HEK293 (cell line): Measurements from ENCODE around the gene XPR1.

Experiments
- CTCF ChIA-PET: fragments of 350-600 bp; formaldehyde crosslinking; extraction: SDS; loops from one replicate; lab custom pipeline; 2021; ENCODE audit warnings: antibody characterized with exemption; lab: Yijun Ruan, JAX
- POLR2A ChIA-PET: fragments of 300-600 bp; formaldehyde crosslinking; extraction: SDS; loops from one replicate; lab custom pipeline; 2020; ENCODE audit warnings: antibody characterized with exemption, inconsistent platforms; lab: Yijun Ruan, JAX
- H3K27ac ChIP-seq: fragments of 200-500 bp; sonication (Bioruptor generic); 2 replicates; pipeline ENCODE4 v1.5.1; 2014; ENCODE audit warnings: low read depth, low read length, control low read depth, inconsistent platforms; ENCODE audit errors: extremely low read depth
- H3K36me3 ChIP-seq, 2 experiments: fragments of 200-500 bp in 1 of 2; sonication (Bioruptor generic) in 1 of 2; 1 replicate in 1 of 2; 2 replicates in 1 of 2; pipeline ENCODE4 v1.5.1; 2014 to 2017; ENCODE audit warnings: inconsistent platforms in 2 of 2, low read length in 2 of 2; ENCODE audit not compliant: control insufficient read depth in 2 of 2, insufficient read depth in 1 of 2
- H3K4me1 ChIP-seq: fragments of 200-500 bp; sonication (Bioruptor generic); 2 replicates; pipeline ENCODE4 v1.5.1; 2014; ENCODE audit warnings: mild to moderate bottlenecking, low read length, inconsistent platforms; ENCODE audit not compliant: control insufficient read depth, insufficient read depth
- H3K4me3 ChIP-seq: 2 replicates; pipeline ENCODE4 v1.5.1; 2011; ENCODE audit warnings: low read depth, mild to moderate bottlenecking, control low read depth, low read length, moderate library complexity
- H3K9me3 ChIP-seq: fragments of 200-500 bp; sonication (Bioruptor generic); 2 replicates; pipeline ENCODE4 v1.5.1; 2014; ENCODE audit warnings: low read depth, low read length, inconsistent platforms; ENCODE audit not compliant: control insufficient read depth, insufficient read depth
- GLI4 ChIP-seq: fragments of 450-650 bp; formaldehyde crosslinking; IDR thresholded peaks from 2 replicates; pipeline ENCODE4 v1.5.1; 2016; ENCODE audit warnings: missing biosample characterization, missing genetic modification characterization
- IKZF3 ChIP-seq: fragments of 450-650 bp; IDR thresholded peaks from 2 replicates; pipeline ENCODE4 v1.5.0; 2018; ENCODE audit warnings: missing biosample characterization, mild to moderate bottlenecking, missing genetic modification characterization, moderate library complexity
- KLF10 ChIP-seq: fragments of 450-650 bp; IDR thresholded peaks from 2 replicates; pipeline ENCODE4 v1.5.1; 2018; ENCODE audit warnings: missing biosample characterization, mild to moderate bottlenecking, missing genetic modification characterization
- PRDM2 ChIP-seq: fragments of 450-650 bp; formaldehyde crosslinking; IDR thresholded peaks from 2 replicates; pipeline ENCODE4 v1.5.1; 2016; ENCODE audit warnings: missing biosample characterization, missing genetic modification characterization, borderline replicate concordance
- RBAK ChIP-seq: fragments of 450-650 bp; formaldehyde crosslinking; IDR thresholded peaks from 2 replicates; pipeline ENCODE4 v1.5.1; 2016; ENCODE audit warnings: missing biosample characterization, missing genetic modification characterization
- ZBTB26 ChIP-seq: fragments of 450-650 bp; formaldehyde crosslinking; optimal IDR thresholded peaks from 2 replicates; pipeline ENCODE3; 2016; ENCODE audit warnings: missing biosample characterization, mild to moderate bottlenecking, missing genetic modification characterization
- ZFP37 ChIP-seq: fragments of 450-650 bp; formaldehyde crosslinking; IDR thresholded peaks from 2 replicates; pipeline ENCODE4 v1.5.1; 2016; ENCODE audit warnings: missing biosample characterization, missing genetic modification characterization
- ZFP41 ChIP-seq: fragments of 450-650 bp; formaldehyde crosslinking; IDR thresholded peaks from 2 replicates; pipeline ENCODE4 v1.5.1; 2016; ENCODE audit warnings: missing biosample characterization, missing genetic modification characterization, borderline replicate concordance
- ZFP69B ChIP-seq: fragments of 450-650 bp; formaldehyde crosslinking; IDR thresholded peaks from 2 replicates; pipeline ENCODE4 v1.5.1; 2016; ENCODE audit warnings: missing biosample characterization, missing genetic modification characterization
- ZNF157 ChIP-seq: fragments of 450-650 bp; formaldehyde crosslinking; IDR thresholded peaks from 2 replicates; pipeline ENCODE4 v1.5.1; 2016; ENCODE audit warnings: missing biosample characterization, missing genetic modification characterization
- ZNF2 ChIP-seq: fragments of 450-650 bp; formaldehyde crosslinking; IDR thresholded peaks from 2 replicates; pipeline ENCODE4 v1.5.1; 2016; ENCODE audit warnings: missing biosample characterization, missing genetic modification characterization
- ZNF211 ChIP-seq: fragments of 450-650 bp; formaldehyde crosslinking; IDR thresholded peaks from 2 replicates; pipeline ENCODE4 v1.5.1; 2016; ENCODE audit warnings: low read depth, missing biosample characterization, missing genetic modification characterization
- ZNF37A ChIP-seq: fragments of 450-650 bp; IDR thresholded peaks from 2 replicates; pipeline ENCODE4 v1.5.1; 2018; ENCODE audit warnings: missing biosample characterization, missing genetic modification characterization
- ZNF449 ChIP-seq: fragments of 450-650 bp; formaldehyde crosslinking; IDR thresholded peaks from 2 replicates; pipeline ENCODE4 v1.5.1; 2017; ENCODE audit warnings: missing biosample characterization, mild to moderate bottlenecking, missing genetic modification characterization, moderate library complexity
- ZNF544 ChIP-seq: fragments of 450-650 bp; formaldehyde crosslinking; IDR thresholded peaks from 2 replicates; pipeline ENCODE4 v1.5.0; 2017; ENCODE audit warnings: missing biosample characterization, missing genetic modification characterization
- ZNF558 ChIP-seq: fragments of 450-650 bp; formaldehyde crosslinking; IDR thresholded peaks from 2 replicates; pipeline ENCODE4 v1.5.1; 2016; ENCODE audit warnings: missing biosample characterization, missing genetic modification characterization
- ZNF560 ChIP-seq: fragments of 450-650 bp; formaldehyde crosslinking; IDR thresholded peaks from 2 replicates; pipeline ENCODE4 v1.5.1; 2017; ENCODE audit warnings: missing biosample characterization, missing genetic modification characterization, borderline replicate concordance
- ZNF639 ChIP-seq: fragments of 450-650 bp; formaldehyde crosslinking; IDR thresholded peaks from 2 replicates; pipeline ENCODE4 v1.5.1; 2016; ENCODE audit warnings: missing biosample characterization, missing genetic modification characterization
- ZNF654 ChIP-seq: fragments of 450-650 bp; formaldehyde crosslinking; IDR thresholded peaks from 2 replicates; pipeline ENCODE4 v1.5.1; 2016; ENCODE audit warnings: low read depth, missing biosample characterization, missing genetic modification characterization
- ZNF664 ChIP-seq: fragments of 450-650 bp; formaldehyde crosslinking; IDR thresholded peaks from 2 replicates; pipeline ENCODE4 v1.5.1; 2016; ENCODE audit warnings: missing biosample characterization, missing genetic modification characterization
- ZNF76 ChIP-seq: fragments of 450-650 bp; formaldehyde crosslinking; IDR thresholded peaks from 2 replicates; pipeline ENCODE4; 2016; ENCODE audit warnings: low read depth, missing biosample characterization, missing genetic modification characterization, borderline replicate concordance
- ZNF830 ChIP-seq: fragments of 450-650 bp; IDR thresholded peaks from 2 replicates; pipeline ENCODE4 v1.5.0; 2018; ENCODE audit warnings: missing biosample characterization, missing genetic modification characterization, low read depth, mild to moderate bottlenecking, moderate library complexity
- ZNF843 ChIP-seq: fragments of 450-650 bp; formaldehyde crosslinking; IDR thresholded peaks from 2 replicates; pipeline ENCODE4 v1.5.1; 2016; ENCODE audit warnings: missing biosample characterization, missing genetic modification characterization
- ZSCAN4 ChIP-seq: fragments of 450-650 bp; formaldehyde crosslinking; IDR thresholded peaks from 2 replicates; pipeline ENCODE4 v1.5.1; 2017; ENCODE audit warnings: missing biosample characterization, missing genetic modification characterization

Gene XPR1

GRCh38 chr1:180936110-180937011 is 304.5 kb downstream of the XPR1 start (continued):
- TF ChIP-seq ZNF449 (tag by site-specific recombination) (no peak), ZNF664 (no peak), ZNF544 (no peak), ZBTB26 (no peak), KLF10 (no peak), ZFP41 (tag by site-specific recombination) (no peak), PRDM2 (tag by site-specific recombination) (no peak)

GRCh38 chr1:180937012-180937372 is 305.2 kb downstream of the XPR1 start:
- POLR2A ChIA-PET: no interaction called here
- no peak overlapping the region for H3K4me3 ChIP-seq
- no peaks in the 10 kb centered on the region for H3K4me1 ChIP-seq
- no peak overlapping the region for H3K27ac ChIP-seq
- CTCF ChIA-PET: no interaction called here
- no peaks in the 10 kb centered on the region for H3K9me3 ChIP-seq
- no peaks in the 10 kb centered on the region for H3K36me3 ChIP-seq
- TF ChIP-seq GLI4: no peak
- TF ChIP-seq ZNF211 (tag by site-specific recombination): no peak
- no peak for TF ChIP-seq ZFP37 (tag by site-specific recombination)
- TF ChIP-seq IKZF3: no peak
- no peak for TF ChIP-seq RBAK
- no peak for TF ChIP-seq ZNF558 (tag by site-specific recombination)
- no peak for TF ChIP-seq ZNF639
- no peak for TF ChIP-seq ZNF76 (tag by site-specific recombination)
- no peak for TF ChIP-seq ZNF157 (tag by site-specific recombination)
- no peak for TF ChIP-seq ZNF2
- no peak for TF ChIP-seq ZNF560 (tag by site-specific recombination)
- TF ChIP-seq ZNF843 (tag by site-specific recombination): no peak
- TF ChIP-seq ZNF37A (tag by site-specific recombination): no peak
- TF ChIP-seq ZSCAN4: no peak
- no peak for TF ChIP-seq ZNF654 (tag by site-specific recombination)
- no peak for TF ChIP-seq ZFP69B
- TF ChIP-seq ZNF830 (tag by site-specific recombination): no peak
